Prostate gland (tissue), 2 donors: Measurements from ENCODE around the gene KCNJ6.

ENCODE experiments used
- CTCF ChIP-seq, 4 experiments: fragments of 200-600 bp in 2 of 4; fragments of 450-650 bp in 2 of 4; sonication (generic) in 2 of 4; IDR thresholded peaks; 1 replicate in 3 of 4; 2 replicates in 1 of 4; pipeline ENCODE4 v1.5.1; 2016 to 2019; ENCODE audit warnings: antibody characterized with exemption in 4 of 4, mild to moderate bottlenecking in 2 of 4, moderate library complexity in 2 of 4
- POLR2AphosphoS5 ChIP-seq: sonication (generic); formaldehyde crosslinking; IDR thresholded peaks from one replicate; pipeline ENCODE4 v1.6.1; 2017; ENCODE audit warnings: antibody characterized with exemption

GRCh38 chr21:37871121-37871862 lies 45.0 kb downstream of the KCNJ6 start:
- TF ChIP-seq CTCF (IDR thresholded peaks at IDR 0.05) (no peak), POLR2AphosphoS5 (no peak)
